ENCODE measurements around the gene NIPAL3.

NIPAL3 gene

GRCh38 chr1:24415334-24415909 is at the start of gene NIPAL3:
NIPAL3 (plus strand) TSS chr1:24415802; CDS start chr1:24419548, 3,746 bp downstream.
- peak; percentile 98 to 99 for DNase-seq

GRCh38 chr1:24366707-24367106 is 48.9 kb upstream of the NIPAL3 start:
- DNase-seq, result no peak
- TF ChIP-seq POLR2A (IDR thresholded peaks at IDR 0.05; ENCODE audit: low read length) (no peak), GATA1 (IDR thresholded peaks at IDR 0.05; ENCODE audit: low read depth, low read length) (no peak)

More at GRCh38 chr1:24415334-24415909, at the start of gene NIPAL3:
- TF ChIP-seq GATA1 (IDR thresholded peaks at IDR 0.05; ENCODE audit: low read depth, low read length) (no peak), POLR2A (IDR thresholded peaks at IDR 0.05; ENCODE audit: low read length) (peak; percentile 61)

GRCh38 chr1:24369199-24369598 is 46.4 kb upstream of the NIPAL3 start:
- DNase-seq, result no peak
- TF ChIP-seq POLR2A (IDR thresholded peaks at IDR 0.05; ENCODE audit: low read length), result no peak
- no peak for TF ChIP-seq GATA1 (IDR thresholded peaks at IDR 0.05; ENCODE audit: low read depth, low read length)

GRCh38 chr1:24369801-24370200 is 45.8 kb upstream of the NIPAL3 start:
- DNase-seq, result no peak
- TF ChIP-seq POLR2A (IDR thresholded peaks at IDR 0.05; ENCODE audit: low read length) (no peak), GATA1 (IDR thresholded peaks at IDR 0.05; ENCODE audit: low read depth, low read length) (no peak)

GRCh38 chr1:24373044-24373443 is 42.6 kb upstream of the NIPAL3 start:
- no peak for DNase-seq
- TF ChIP-seq GATA1 (IDR thresholded peaks at IDR 0.05; ENCODE audit: low read depth, low read length), result no peak
- TF ChIP-seq POLR2A (IDR thresholded peaks at IDR 0.05; ENCODE audit: low read length), result no peak

- TF ChIP-seq POLR2A (IDR thresholded peaks at IDR 0.05; ENCODE audit: low read length) (no peak), GATA1 (IDR thresholded peaks at IDR 0.05; ENCODE audit: low read depth, low read length) (no peak)
- no peak for DNase-seq
These were observed 41.9 kb upstream of the NIPAL3 start for GRCh38 chr1:24373710-24374109.

- no peak for DNase-seq
- TF ChIP-seq GATA1 (IDR thresholded peaks at IDR 0.05; ENCODE audit: low read depth, low read length) (no peak), POLR2A (IDR thresholded peaks at IDR 0.05; ENCODE audit: low read length) (no peak)
These were observed 40.5 kb upstream of the NIPAL3 start for GRCh38 chr1:24374891-24375786.

GRCh38 chr1:24379733-24380315 is 35.8 kb upstream of the NIPAL3 start:
- TF ChIP-seq GATA1 (IDR thresholded peaks at IDR 0.05; ENCODE audit: low read depth, low read length), result no peak
- no peak for TF ChIP-seq POLR2A (IDR thresholded peaks at IDR 0.05; ENCODE audit: low read length)
- DNase-seq, result no peak

- TF ChIP-seq POLR2A (IDR thresholded peaks at IDR 0.05; ENCODE audit: low read length) (no peak), GATA1 (IDR thresholded peaks at IDR 0.05; ENCODE audit: low read depth, low read length) (no peak)
- DNase-seq, result no peak
These were observed 35.1 kb upstream of the NIPAL3 start for GRCh38 chr1:24380508-24380907.

GRCh38 chr1:24381256-24381655 is 34.3 kb upstream of the NIPAL3 start:
- no peak for DNase-seq
- TF ChIP-seq GATA1 (IDR thresholded peaks at IDR 0.05; ENCODE audit: low read depth, low read length), result no peak
- TF ChIP-seq POLR2A (IDR thresholded peaks at IDR 0.05; ENCODE audit: low read length), result no peak

GRCh38 chr1:24382165-24382577 is 33.4 kb upstream of the NIPAL3 start:
- DNase-seq, result no peak
- TF ChIP-seq POLR2A (IDR thresholded peaks at IDR 0.05; ENCODE audit: low read length) (no peak), GATA1 (IDR thresholded peaks at IDR 0.05; ENCODE audit: low read depth, low read length) (no peak)

- no peak for DNase-seq
These were observed 32.1 kb upstream of the NIPAL3 start for GRCh38 chr1:24383381-24383940.

GRCh38 chr1:24384251-24385090 is 31.1 kb upstream of the NIPAL3 start:
- DNase-seq, result peak in 1 of 2 experiments; percentile 16
- no peak for TF ChIP-seq POLR2A (IDR thresholded peaks at IDR 0.05; ENCODE audit: low read length)

More at GRCh38 chr1:24383381-24383940, 32.1 kb upstream of the NIPAL3 start:
- no peak for TF ChIP-seq POLR2A (IDR thresholded peaks at IDR 0.05; ENCODE audit: low read length)
- TF ChIP-seq GATA1 (IDR thresholded peaks at IDR 0.05; ENCODE audit: low read depth, low read length), result no peak
